ENCODE results near the gene EID2. TPM values are rescaled to one million over a fixed set of nuclear protein-coding genes. Genes with fewer than 3 reads are reported as not detected.

Gene EID2
- total and polyA plus RNA-seq, 12 donors = 9.0 to 15.9 (median 12.2) TPM

DNA sequence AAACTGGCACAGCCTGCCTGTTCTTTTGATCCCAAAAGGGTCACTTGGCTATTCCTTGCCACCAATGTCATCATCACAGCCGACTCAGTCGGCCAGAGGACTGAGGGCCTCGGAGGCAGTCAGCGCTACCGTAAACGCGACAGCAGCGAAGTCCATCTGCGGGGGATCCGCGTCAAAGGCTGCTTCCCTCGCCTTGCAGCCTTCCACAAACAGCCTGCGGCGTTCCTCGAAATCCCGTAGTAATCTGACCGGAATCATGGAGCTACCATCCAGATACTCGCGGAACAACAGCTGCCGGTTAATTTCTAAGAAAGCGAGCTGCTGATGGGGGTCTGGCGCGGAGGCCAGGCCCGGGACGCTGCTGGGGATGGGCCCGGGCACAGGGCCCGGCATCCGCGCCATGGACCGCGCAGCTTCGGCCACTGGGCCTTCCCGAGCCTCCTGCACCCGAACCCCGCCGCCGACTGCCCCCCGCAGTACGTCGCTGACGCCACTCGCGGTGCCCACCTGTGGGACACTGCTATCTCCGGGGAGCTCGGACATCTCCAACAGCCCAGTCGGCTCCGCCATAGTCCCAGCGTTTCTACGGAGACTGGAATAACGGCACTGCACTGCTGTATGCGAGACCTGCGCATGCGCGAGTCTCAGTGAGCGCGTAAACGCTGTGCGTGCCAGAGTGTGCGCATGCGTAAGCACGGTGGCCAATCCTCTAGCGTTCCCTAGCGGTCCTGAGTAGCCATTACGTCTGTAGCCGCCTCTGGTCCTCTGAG is 7.5 kb downstream of the EID2 start, which contains the start of gene EID2B:
EID2B (minus strand) TSS at position 620 of the 770 bp plus-strand sequence; CDS start at position 570, 50 bp downstream.
- WGBS, 2 donors = 0% methylated on average over 65 of the region's 65 CpGs
- Histone ChIP-seq H3K36me3 (peaks cover 0 to 5% (median 0%) of the 10 kb centered on the region in 9 donors), H3K27me3 (no peaks in the 10 kb centered on the region), H3K4me1 (peaks cover 2 to 27% (median 20%) of the 10 kb centered on the region in 9 donors), H3K27ac (peak within 1 kb of the TSS; percentile 42 to 93 (median 86)), H3K9me3 (no peaks in the 10 kb centered on the region), H3K4me3 (peak within 1 kb of the TSS; percentile 73 to 96 (median 88))
- ATAC-seq (peak; percentile 97 to 99 (median 99)), DNase-seq (peak; percentile 94 to 97)
- TF ChIP-seq, protein P1, sequence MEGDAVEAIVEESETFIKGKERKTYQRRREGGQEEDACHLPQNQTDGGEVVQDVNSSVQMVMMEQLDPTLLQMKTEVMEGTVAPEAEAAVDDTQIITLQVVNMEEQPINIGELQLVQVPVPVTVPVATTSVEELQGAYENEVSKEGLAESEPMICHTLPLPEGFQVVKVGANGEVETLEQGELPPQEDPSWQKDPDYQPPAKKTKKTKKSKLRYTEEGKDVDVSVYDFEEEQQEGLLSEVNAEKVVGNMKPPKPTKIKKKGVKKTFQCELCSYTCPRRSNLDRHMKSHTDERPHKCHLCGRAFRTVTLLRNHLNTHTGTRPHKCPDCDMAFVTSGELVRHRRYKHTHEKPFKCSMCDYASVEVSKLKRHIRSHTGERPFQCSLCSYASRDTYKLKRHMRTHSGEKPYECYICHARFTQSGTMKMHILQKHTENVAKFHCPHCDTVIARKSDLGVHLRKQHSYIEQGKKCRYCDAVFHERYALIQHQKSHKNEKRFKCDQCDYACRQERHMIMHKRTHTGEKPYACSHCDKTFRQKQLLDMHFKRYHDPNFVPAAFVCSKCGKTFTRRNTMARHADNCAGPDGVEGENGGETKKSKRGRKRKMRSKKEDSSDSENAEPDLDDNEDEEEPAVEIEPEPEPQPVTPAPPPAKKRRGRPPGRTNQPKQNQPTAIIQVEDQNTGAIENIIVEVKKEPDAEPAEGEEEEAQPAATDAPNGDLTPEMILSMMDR (IDR thresholded peaks at IDR 0.05) = peak; percentile 96 to 99 (median 98)
- intact Hi-C loops (cut with DNase I) = loop anchor here (1.0 to 10.0 kb wide), 13 partner anchors 48 to 408 kb away; partner anchors contain the start of genes PAK4 (in 2 of the 10), SUPT5H (in 2 of the 10), TIMM50 (in 2 of the 10) and DYRK1B (in 1 of the 10)

DNA sequence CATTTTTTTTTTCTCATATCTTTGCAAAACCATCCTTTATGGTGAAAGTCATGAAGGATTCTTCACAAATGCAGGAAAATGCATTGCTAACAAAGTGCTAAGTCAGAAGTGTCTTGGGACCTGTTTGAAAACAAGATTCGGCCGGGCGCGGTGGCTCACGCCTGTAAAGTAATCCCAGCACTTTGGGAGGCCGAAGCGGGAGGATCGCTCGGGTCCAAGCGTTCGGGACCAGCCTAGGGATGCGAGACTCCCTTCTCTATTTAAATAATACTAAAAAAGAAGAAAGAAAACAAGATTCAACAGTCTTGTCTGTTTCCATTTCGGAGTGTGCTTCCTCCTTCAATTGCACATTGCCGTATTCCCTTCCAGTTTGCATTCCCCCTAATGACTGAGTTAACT is 8.1 kb downstream of the EID2 start:
- TF ChIP-seq, protein P1 (IDR thresholded peaks at IDR 0.05) = no peak
- ATAC-seq (no peak), DNase-seq (no peak)
- peak overlapping the region in 9 of 10 donors; percentile 78 to 93 (median 88) for H3K27ac ChIP-seq
- intact Hi-C loops (cut with DNase I) = loop anchor here (1.0 to 10.0 kb wide), 13 partner anchors 47 to 407 kb away; partner anchors contain the start of genes PAK4 (in 2 of the 10), SUPT5H (in 2 of the 10), TIMM50 (in 2 of the 10) and DYRK1B (in 1 of the 10)
- H3K4me3 ChIP-seq = peak overlapping the region; percentile 73 to 96 (median 88)
- peaks cover 0 to 5% (median 0%) of the 10 kb centered on the region in 9 donors for H3K36me3 ChIP-seq
- H3K27me3 ChIP-seq = no peaks in the 10 kb centered on the region
- peaks cover 2 to 27% (median 19%) of the 10 kb centered on the region in 9 donors for H3K4me1 ChIP-seq
- H3K9me3 ChIP-seq = no peaks in the 10 kb centered on the region
- WGBS, 2 donors = 34% methylated on average over 14 of the region's 14 CpGs

DNA sequence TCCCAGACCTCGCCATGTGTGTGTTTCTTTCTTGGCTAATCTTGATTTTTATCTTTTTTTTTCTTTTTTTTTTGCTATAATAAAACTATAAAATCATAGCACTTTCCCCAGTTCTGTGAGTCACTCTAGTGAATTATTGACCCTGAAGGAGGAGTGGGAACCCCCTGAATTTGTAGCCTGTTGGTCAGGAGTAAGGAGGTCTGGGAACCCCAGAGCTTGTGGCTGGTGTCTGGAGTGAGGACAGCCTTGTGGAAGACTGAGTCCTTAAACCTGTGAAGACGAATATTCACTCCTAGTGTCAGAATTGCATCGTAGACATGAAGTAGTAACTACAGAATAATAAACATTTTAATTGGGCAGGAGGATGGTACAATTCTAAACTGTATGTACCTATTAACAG is 14.8 kb downstream of the EID2 start:
- TF ChIP-seq, protein P1 (IDR thresholded peaks at IDR 0.05) = no peak
- ATAC-seq = no peak
- H3K9me3 ChIP-seq = no peaks in the 10 kb centered on the region
- H3K27ac ChIP-seq = no peak overlapping the region
- no peaks in the 10 kb centered on the region for H3K27me3 ChIP-seq
- H3K4me3 ChIP-seq = no peak overlapping the region
- intact Hi-C loops (cut with DNase I) = no loop called here
- peaks cover 0 to 3% (median 0%) of the 10 kb centered on the region in 9 donors for H3K4me1 ChIP-seq
- 96% methylated on average over 3 of the region's 3 CpGs for WGBS, 2 donors
- no peak for DNase-seq
- peaks cover 0 to 9% (median 0%) of the 10 kb centered on the region in 9 donors for H3K36me3 ChIP-seq

DNA sequence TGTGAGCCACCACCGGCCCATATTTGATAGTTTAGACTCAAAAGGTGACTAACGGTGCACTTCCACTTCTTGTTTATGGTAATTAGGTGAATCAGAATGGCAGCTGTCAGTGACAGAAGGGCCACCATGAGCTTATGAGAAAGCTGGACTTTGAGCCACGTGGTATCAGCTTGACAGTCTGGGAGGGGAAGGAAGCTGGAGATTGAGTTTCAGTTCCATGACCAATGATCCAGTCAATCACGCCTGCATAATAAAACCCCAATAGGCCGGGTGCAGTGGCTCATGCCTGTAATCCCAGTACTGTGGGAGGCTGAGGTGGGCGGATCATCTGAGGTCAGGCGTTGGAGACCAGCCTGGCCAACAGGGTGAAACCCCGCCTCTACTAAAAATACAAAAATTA is 15.5 kb downstream of the EID2 start:
- Histone ChIP-seq H3K9me3 (no peaks in the 10 kb centered on the region), H3K4me3 (no peak overlapping the region), H3K27me3 (no peaks in the 10 kb centered on the region), H3K36me3 (peaks cover 0 to 9% (median 0%) of the 10 kb centered on the region in 9 donors), H3K4me1 (no peaks in the 10 kb centered on the region), H3K27ac (no peak overlapping the region)
- 85 to 87% methylated on average over 8 of the region's 8 CpGs for WGBS, 2 donors
- intact Hi-C loops (cut with DNase I) = no loop called here
- DNase-seq = no peak
- TF ChIP-seq, protein P1 (IDR thresholded peaks at IDR 0.05) = no peak
- no peak for ATAC-seq

Data from heart right ventricle (tissue), 16 donors.